AG04449 (cell line): ENCODE results near the gene PI16.
A peak's percentile ranks its signal among the peaks of the same experiment; 100 is the strongest.

ENCODE experiments used
- CTCF ChIA-PET: fragments of 350-600 bp; formaldehyde crosslinking; extraction: SDS; loops from one replicate; lab custom pipeline; 2021; ENCODE audit warnings: antibody characterized with exemption; lab: Yijun Ruan, JAX
- POLR2A ChIA-PET: fragments of 400-600, 350-600 bp; formaldehyde crosslinking; extraction: SDS; loops from one replicate; lab custom pipeline; 2020; ENCODE audit warnings: antibody characterized with exemption, inconsistent platforms; lab: Yijun Ruan, JAX
- DNase-seq: peaks from one replicate; pipeline ENCODE4 v3.0.0-alpha.2; 2010; ENCODE audit warnings: low read depth, low spot score
- H3K4me3 ChIP-seq: 2 replicates; pipeline ENCODE4 v1.5.1; 2011; ENCODE audit warnings: low read depth, mild to moderate bottlenecking, control low read depth, low read length
- TF ChIP-seq, protein P1 (sequence below): IDR thresholded peaks from one replicate; pipeline ENCODE4 v1.5.1; 2011; ENCODE audit warnings: mild to moderate bottlenecking, moderate library complexity, low read length, control low read depth, inconsistent platforms; ENCODE audit not compliant: insufficient read depth; ENCODE audit errors: missing control alignments

PI16 gene

DNA sequence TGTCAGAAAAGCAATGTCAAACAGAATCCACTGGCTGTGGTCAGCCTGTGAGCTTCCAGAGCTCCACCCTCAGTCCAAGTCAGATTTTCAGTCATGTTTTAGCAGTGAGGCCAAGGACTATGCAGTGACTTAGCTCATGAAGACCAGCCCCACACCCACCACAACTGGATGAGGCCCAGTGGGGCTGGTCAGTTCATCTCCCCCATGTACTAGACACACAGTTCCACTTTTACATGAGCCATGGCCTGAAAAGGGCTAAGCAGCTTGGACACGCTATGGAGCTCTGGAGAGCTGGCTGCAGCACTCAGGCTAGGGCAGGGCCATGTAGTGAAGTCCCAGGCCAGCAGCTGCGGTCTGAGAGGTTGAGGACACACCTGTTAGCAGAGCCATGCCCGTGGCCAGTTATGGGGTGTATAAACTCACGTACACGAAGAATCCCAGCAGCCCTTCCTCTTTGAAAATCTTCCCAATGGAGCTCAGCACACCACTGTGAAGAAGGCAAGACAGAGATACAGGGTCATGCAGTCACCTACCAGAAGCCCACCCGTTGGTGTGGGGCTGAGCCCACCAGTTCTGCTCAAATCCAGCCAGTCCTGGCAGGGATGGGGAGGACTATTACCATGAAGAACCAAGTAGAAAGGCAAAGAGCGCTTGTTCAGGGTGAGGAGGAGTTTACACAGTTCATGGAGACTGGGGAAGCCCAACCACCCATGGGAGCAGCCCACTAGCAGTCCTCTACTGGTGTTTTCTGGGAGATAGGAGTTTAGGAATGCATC lies 20.9 kb downstream of the PI16 start:
- DNase-seq: no peak
- ChIA-PET CTCF (interaction anchor here (0.8 to 8.6 kb wide), 6 partner anchors 20 to 234 kb away, joined by 3 to 87 read pairs (median 8); partner anchors contain the start of gene C6orf89), POLR2A (interaction anchor here (1.1 kb wide), 1 partner anchor 11 kb away, joined by 3 read pairs; the partner anchor contains the start of gene MTCH1)
- no peak overlapping the region for H3K4me3 ChIP-seq
- TF ChIP-seq, protein P1, sequence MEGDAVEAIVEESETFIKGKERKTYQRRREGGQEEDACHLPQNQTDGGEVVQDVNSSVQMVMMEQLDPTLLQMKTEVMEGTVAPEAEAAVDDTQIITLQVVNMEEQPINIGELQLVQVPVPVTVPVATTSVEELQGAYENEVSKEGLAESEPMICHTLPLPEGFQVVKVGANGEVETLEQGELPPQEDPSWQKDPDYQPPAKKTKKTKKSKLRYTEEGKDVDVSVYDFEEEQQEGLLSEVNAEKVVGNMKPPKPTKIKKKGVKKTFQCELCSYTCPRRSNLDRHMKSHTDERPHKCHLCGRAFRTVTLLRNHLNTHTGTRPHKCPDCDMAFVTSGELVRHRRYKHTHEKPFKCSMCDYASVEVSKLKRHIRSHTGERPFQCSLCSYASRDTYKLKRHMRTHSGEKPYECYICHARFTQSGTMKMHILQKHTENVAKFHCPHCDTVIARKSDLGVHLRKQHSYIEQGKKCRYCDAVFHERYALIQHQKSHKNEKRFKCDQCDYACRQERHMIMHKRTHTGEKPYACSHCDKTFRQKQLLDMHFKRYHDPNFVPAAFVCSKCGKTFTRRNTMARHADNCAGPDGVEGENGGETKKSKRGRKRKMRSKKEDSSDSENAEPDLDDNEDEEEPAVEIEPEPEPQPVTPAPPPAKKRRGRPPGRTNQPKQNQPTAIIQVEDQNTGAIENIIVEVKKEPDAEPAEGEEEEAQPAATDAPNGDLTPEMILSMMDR: no peak

DNA sequence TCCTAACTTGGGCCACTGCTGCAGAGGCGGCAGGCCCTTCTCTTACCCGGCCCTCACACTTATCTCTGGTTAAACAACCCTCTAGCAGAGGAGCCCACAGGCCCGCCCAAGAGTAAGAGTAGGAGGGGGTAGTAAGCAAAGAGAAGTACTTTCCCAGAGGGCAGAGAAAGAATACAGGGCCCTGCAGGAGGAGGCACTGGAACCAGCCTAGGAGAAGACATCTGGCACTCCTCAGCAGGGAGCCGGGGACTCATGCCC lies 21.4 kb downstream of the PI16 start:
- no peak overlapping the region for H3K4me3 ChIP-seq
- ChIA-PET POLR2A (interaction anchor here (1.1 kb wide), 1 partner anchor 10 kb away, joined by 3 read pairs; the partner anchor contains the start of gene MTCH1), CTCF (interaction anchor here (1.5 to 8.6 kb wide), 6 partner anchors 10 to 234 kb away, joined by 3 to 87 read pairs (median 8); partner anchors contain the start of genes C6orf89 and MTCH1)
- DNase-seq: no peak
- TF ChIP-seq, protein P1: no peak

GRCh38 chr6:36976509-36976908 lies 22.0 kb downstream of the PI16 start:
- no peak overlapping the region for H3K4me3 ChIP-seq
- ChIA-PET CTCF (interaction anchor here (1.5 to 8.6 kb wide), 6 partner anchors 10 to 233 kb away, joined by 3 to 87 read pairs (median 8); partner anchors contain the start of genes C6orf89 and MTCH1), POLR2A (interaction anchor here (1.1 kb wide), 1 partner anchor 9 kb away, joined by 3 read pairs; the partner anchor contains the start of gene MTCH1)
- DNase-seq: no peak
- TF ChIP-seq, protein P1: no peak

DNA sequence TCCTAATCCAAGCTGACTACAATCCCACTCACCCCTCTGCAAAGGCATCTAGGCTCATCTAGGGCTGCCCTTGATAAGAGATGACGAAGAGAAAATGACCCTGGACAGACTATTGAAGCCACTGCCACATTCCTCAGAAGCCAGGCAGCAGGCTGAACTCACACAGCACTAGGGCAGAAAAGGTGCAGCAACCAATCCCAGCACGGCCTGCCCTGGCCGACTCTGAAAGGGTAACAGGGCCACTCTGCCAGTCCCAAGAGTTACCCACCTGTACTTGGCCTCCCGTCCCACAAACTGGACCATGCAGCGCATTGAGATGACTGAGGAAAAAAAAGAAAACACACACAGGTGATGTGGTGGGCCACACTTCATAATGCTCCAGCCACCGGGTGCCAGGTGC lies 22.4 kb downstream of the PI16 start:
- no peak overlapping the region for H3K4me3 ChIP-seq
- TF ChIP-seq, protein P1: no peak
- POLR2A ChIA-PET: interaction anchor here (0.6 kb wide), 1 partner anchor 44 kb away, joined by 3 read pairs; no protein-coding TSS in a partner anchor
- CTCF ChIA-PET: interaction anchor here (1.1 to 8.6 kb wide), 8 partner anchors 9 to 233 kb away, joined by 3 to 87 read pairs (median 8); partner anchors contain the start of genes C6orf89, MTCH1 and PPIL1
- DNase-seq: no peak

DNA sequence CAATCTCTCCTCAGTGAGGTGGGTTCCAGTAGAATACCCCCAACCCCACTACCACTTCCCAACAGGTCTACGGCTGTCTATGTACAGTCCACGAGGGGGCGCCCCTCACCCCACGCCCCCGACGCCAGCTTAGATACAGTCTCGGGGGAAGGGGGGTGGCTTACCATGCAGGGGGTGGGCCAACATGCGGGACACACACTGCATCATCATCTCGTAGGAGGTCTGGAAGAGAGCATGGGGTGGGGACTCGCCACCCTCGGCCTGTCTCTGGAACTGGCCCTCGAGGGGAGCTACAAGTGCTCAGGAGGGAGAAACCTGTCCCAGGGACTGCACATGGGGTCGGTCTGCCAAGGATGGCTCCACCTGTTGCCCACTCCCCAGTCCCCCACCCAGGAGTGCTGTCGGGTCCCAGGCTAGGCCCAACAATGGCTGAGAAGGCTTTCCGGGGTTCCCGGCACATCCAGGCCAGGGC lies 23.0 kb downstream of the PI16 start:
- POLR2A ChIA-PET: interaction anchor here (0.6 to 1.2 kb wide), 2 partner anchors 9 to 45 kb away, joined by 3 read pairs; partner anchors contain the start of gene MTCH1
- DNase-seq: no peak
- H3K4me3 ChIP-seq: no peak overlapping the region
- CTCF ChIA-PET: interaction anchor here (0.6 to 8.6 kb wide), 9 partner anchors 9 to 233 kb away, joined by 3 to 87 read pairs (median 6); partner anchors contain the start of genes C6orf89, MTCH1 and PPIL1
- TF ChIP-seq, protein P1: peak; percentile 33
